ENCODE measurements around the gene LYPD3.
"Not testable (repeated sequence)": the region's sequence is repeated elsewhere in the genome, so short reads cannot be mapped to it uniquely, and the experiment has no call there.

Gene LYPD3

DNA sequence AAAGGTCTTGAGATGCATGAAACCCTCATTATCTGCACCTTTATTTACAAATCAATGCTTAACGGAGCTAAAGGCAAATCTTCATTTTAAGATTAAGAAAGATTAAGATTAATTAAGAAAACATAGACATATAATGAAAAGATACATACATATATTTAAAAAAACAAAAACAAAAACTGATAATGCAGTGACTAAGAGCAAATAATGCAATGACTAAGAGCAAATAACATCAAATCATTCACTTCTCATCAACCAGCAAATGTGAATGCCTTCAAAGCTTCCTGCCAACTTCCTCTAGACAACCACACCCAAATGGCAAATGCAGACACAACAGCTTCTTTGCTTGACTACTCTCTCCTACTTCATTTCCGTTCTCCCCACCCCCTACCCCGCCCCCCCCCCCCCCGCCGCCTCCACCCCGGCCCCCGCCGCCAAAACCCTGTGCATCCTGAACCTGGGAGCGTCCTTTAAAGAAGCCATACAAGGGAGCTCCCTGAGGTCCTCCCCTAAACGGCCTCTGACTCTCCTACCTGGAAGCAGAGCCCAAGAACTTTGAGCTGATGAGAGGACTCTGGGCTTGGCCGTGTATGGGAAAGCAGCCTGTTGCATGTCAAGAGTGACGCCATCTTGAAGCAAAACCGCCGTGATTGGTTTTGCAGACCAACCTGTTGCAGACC lies 26.2 kb downstream of the LYPD3 start:
- no peak for DNase-seq (ENCODE audit: insufficient read length)
- FAIRE-seq, result no peak
- TF ChIP-seq POLR2AphosphoS5 (IDR thresholded peaks at IDR 0.05; ENCODE audit: low read depth, low read length) (no peak), POLR2A (IDR thresholded peaks at IDR 0.05; ENCODE audit: low read depth, low read length) (no peak), TAF1 (IDR thresholded peaks at IDR 0.05; ENCODE audit: borderline replicate concordance, low read depth, low read length) (no peak)

DNA sequence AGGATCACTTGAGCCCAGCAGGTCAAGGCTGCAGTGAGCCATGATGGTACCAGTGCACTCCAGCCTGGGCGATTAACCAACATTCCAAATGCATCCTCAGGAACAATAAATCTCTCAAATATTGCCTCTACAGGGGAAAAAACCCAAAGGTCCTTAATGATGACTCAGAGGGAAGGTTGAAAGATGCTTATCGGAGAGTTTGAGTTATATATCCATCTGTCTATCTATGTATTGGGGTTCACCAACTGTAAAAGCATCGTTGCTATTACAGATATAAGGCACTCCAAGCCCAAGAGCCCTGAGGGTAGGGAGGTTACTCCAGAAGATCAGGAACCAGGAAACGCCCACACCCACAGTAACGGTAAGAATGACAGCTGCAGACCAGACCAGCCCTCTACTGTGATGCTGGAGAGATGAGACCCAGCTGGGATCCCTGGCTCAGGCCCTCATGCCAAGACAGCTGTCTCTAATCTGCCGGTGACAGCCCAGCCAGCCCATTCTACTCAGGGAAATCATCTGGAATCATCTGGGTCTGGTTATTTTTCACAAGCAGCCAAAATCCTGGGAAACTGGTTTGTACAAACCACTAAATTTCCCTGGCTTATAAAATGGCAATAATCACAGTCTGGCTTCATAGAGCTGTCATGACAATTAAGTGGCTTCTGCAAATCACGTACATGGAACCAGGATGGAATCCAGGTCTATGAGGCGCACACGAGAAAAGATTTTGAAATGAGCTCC lies 26.9 kb downstream of the LYPD3 start:
- no peak for FAIRE-seq
- DNase-seq (ENCODE audit: insufficient read length), result no peak
- TF ChIP-seq POLR2AphosphoS5 (IDR thresholded peaks at IDR 0.05; ENCODE audit: low read depth, low read length), result no peak
- no peak for TF ChIP-seq POLR2A (IDR thresholded peaks at IDR 0.05; ENCODE audit: low read depth, low read length)
- no peak for TF ChIP-seq TAF1 (IDR thresholded peaks at IDR 0.05; ENCODE audit: borderline replicate concordance, low read depth, low read length)

- no peak for TF ChIP-seq TAF1 (IDR thresholded peaks at IDR 0.05; ENCODE audit: borderline replicate concordance, low read depth, low read length)
- no peak for TF ChIP-seq POLR2A (IDR thresholded peaks at IDR 0.05; ENCODE audit: low read depth, low read length)
- no peak for TF ChIP-seq POLR2AphosphoS5 (IDR thresholded peaks at IDR 0.05; ENCODE audit: low read depth, low read length)
- no peak for FAIRE-seq
- DNase-seq (ENCODE audit: insufficient read length), result no peak
Observed at GRCh38 chr19:43437712-43438111, 27.7 kb downstream of the LYPD3 start.

GRCh38 chr19:43437284-43437683 lies 28.1 kb downstream of the LYPD3 start:
- not testable (repeated sequence) for DNase-seq (ENCODE audit: insufficient read length); FAIRE-seq

DNA sequence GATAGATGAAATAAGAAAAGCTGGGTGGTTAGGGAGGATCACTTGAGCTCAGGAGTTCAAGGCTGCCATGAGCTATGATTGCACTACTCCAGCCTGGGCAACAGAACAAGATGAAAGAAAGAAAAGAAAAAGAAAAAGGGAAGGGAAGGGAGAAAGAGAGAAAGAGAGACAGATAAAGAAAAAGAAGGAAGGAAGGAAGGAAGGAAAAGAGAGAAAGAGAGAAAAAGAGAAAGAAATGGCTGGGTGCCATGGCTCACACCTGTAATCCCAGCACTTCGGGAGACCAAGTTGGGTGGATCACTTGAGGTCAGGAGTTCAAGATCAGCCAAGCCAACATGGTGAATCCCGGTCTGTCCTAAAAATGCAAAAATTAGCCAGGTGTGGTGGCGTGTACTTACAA lies 29.6 kb downstream of the LYPD3 start:
- no peak for TF ChIP-seq POLR2A (IDR thresholded peaks at IDR 0.05; ENCODE audit: low read depth, low read length)
- TF ChIP-seq POLR2AphosphoS5 (IDR thresholded peaks at IDR 0.05; ENCODE audit: low read depth, low read length), result no peak
- TF ChIP-seq TAF1 (IDR thresholded peaks at IDR 0.05; ENCODE audit: borderline replicate concordance, low read depth, low read length), result no peak
- FAIRE-seq, result no peak

DNA sequence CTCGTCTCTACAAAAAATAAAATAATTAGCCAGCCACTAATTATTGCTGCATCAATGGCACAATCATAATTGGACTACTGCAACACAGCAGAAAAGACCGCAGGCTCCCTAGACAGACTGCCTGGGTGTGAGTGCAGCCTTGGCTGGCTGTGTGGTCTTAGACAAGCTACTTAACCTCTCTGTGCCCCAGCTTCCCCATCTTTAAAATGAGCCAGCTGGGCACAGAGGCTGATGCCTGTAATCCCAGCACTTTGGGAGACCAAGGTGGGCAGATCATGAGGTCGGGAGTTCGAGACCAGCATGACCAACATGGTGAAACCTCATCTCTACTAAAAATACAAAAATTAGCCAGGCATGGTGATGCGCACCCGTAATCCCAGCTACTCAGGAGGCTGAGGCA lies 31.7 kb downstream of the LYPD3 start:
- DNase-seq (ENCODE audit: insufficient read length) (no peak), FAIRE-seq (no peak)
- TF ChIP-seq POLR2AphosphoS5 (IDR thresholded peaks at IDR 0.05; ENCODE audit: low read depth, low read length) (no peak), POLR2A (IDR thresholded peaks at IDR 0.05; ENCODE audit: low read depth, low read length) (no peak), TAF1 (IDR thresholded peaks at IDR 0.05; ENCODE audit: borderline replicate concordance, low read depth, low read length) (no peak)

More for the DNA sequence above, 29.6 kb downstream of the LYPD3 start:
- no peak for DNase-seq (ENCODE audit: insufficient read length)

DNA sequence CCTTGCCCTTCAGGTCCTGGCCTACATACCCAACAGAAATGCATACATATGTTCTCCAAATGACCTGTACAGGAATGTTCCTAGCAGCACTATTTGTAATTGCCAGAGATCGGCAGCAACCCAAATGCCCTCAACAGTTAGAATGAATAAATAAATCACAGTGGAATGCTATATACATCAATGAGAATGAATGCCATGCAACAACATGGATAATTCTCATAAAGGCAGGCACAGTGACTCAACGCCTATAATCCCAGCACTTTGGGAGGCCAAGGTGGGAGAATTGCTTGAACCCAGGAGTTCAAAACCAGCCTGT lies 32.1 kb downstream of the LYPD3 start:
- DNase-seq (ENCODE audit: insufficient read length) (no peak), FAIRE-seq (no peak)
- TF ChIP-seq TAF1 (IDR thresholded peaks at IDR 0.05; ENCODE audit: borderline replicate concordance, low read depth, low read length) (no peak), POLR2A (IDR thresholded peaks at IDR 0.05; ENCODE audit: low read depth, low read length) (no peak), POLR2AphosphoS5 (IDR thresholded peaks at IDR 0.05; ENCODE audit: low read depth, low read length) (no peak)

DNA sequence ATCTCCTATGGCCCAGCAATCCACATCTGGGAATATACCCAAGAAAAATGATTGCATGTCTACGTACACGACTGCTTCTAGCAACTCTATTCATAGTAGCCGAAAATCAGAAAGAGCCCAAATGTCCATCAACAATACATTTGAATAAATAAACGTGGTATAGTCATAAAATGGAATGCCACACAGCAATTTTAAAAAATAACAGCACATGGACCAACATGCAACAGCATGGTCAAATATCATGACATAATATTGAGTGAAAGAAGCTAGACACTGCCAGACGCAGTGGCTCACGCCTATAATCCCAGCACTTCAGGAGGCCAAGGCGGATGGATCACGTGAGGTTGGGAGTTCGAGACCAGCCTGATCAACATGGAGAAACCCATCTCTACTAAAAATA lies 34.4 kb downstream of the LYPD3 start:
- DNase-seq (ENCODE audit: insufficient read length), result no peak
- no peak for FAIRE-seq
- TF ChIP-seq TAF1 (IDR thresholded peaks at IDR 0.05; ENCODE audit: borderline replicate concordance, low read depth, low read length), result no peak
- TF ChIP-seq POLR2A (IDR thresholded peaks at IDR 0.05; ENCODE audit: low read depth, low read length), result no peak
- no peak for TF ChIP-seq POLR2AphosphoS5 (IDR thresholded peaks at IDR 0.05; ENCODE audit: low read depth, low read length)

DNA sequence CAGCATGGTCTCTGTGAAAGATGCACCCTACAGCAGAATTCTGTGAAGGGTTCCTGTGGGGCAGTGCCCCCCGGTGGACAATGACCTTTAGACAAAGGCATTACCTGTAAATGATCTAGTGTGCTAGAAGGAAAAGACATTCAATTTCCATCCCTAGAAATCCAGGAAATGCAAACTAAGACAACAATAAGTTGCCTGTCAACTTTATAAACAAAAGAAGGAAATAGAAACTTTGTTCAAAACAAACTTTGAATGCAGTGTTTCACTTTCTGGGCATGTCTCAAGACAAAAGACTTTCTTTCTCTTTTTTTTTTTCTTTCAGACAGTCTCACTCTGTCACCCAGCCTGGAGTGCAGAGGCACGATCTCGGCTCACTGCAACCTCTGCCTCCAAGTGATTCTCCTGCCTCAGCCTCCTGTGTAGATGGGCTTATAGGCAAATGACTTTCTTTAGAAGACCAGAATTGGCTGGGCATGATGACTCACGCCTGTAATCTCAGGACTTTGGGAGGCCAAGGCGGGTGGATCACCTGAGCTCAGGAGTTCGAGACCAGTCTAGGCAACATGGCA lies 35.2 kb downstream of the LYPD3 start:
- FAIRE-seq (no peak), DNase-seq (ENCODE audit: insufficient read length) (no peak)
- TF ChIP-seq POLR2AphosphoS5 (IDR thresholded peaks at IDR 0.05; ENCODE audit: low read depth, low read length) (no peak), TAF1 (IDR thresholded peaks at IDR 0.05; ENCODE audit: borderline replicate concordance, low read depth, low read length) (no peak), POLR2A (IDR thresholded peaks at IDR 0.05; ENCODE audit: low read depth, low read length) (no peak)

DNA sequence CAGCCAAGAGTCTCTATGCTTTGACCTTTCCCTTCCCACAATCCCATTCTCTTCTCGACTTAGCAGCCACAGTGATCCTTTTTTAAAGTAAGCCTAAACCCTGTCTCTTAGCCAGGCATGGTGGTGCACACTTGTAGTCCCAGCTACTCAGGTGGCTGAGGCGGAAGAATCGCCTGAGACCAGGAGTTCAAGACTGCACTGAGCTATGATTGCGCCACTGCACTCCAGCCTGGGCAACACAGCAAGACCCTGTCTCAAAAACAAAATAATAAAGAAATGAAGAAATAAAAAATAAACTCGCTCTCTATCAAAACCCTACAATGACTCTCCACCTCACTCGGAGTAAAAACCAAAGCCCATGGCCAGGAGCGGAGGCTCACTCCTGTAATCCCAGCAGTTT lies 36.0 kb downstream of the LYPD3 start:
- DNase-seq (ENCODE audit: insufficient read length) (no peak), FAIRE-seq (no peak)
- TF ChIP-seq POLR2A (IDR thresholded peaks at IDR 0.05; ENCODE audit: low read depth, low read length), result no peak
- no peak for TF ChIP-seq POLR2AphosphoS5 (IDR thresholded peaks at IDR 0.05; ENCODE audit: low read depth, low read length)
- TF ChIP-seq TAF1 (IDR thresholded peaks at IDR 0.05; ENCODE audit: borderline replicate concordance, low read depth, low read length), result no peak

DNA sequence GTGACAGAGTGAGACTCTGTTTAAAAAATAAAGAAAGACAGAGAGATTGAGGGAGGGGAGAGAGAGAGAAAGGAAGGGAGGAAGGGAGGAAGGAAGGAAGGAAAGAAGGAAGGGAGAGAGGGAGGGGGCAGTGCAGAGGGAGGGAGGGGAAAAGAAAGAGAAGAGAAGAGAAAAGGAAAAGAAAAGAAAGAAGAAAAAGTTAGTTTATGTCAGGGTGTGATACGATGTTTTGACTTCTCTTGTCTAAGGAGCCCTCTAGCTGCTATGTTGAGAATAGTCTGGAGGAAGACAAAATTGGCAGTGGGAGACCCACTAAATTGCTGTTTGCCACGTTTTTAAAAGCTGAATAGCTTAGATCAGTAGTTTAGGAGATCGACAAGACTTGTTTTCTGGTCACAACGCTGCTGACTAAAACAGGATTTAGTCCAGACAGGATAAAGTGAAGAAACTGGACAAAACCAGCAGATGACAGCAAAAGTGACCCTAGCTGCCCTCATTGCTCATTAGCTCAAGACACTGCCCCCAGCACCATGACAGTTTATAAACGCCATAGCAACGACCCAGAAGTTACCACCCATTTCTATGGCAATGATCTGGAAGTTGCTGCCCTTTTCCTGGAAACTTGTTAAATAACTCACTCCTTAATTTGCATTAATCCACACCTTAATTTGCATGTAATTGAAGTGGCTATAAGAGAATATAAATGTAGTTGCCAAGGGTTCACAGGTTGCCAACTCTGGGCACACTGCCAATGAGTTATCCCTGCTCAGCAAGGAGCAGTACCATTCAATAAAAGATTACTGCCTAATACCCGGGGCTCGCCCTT lies 39.6 kb downstream of the LYPD3 start:
- DNase-seq (ENCODE audit: insufficient read length) (no peak), FAIRE-seq (no peak)
- no peak for TF ChIP-seq POLR2A (IDR thresholded peaks at IDR 0.05; ENCODE audit: low read depth, low read length)
- no peak for TF ChIP-seq POLR2AphosphoS5 (IDR thresholded peaks at IDR 0.05; ENCODE audit: low read depth, low read length)
- TF ChIP-seq TAF1 (IDR thresholded peaks at IDR 0.05; ENCODE audit: borderline replicate concordance, low read depth, low read length), result no peak

Data from GM12892 (cell line).